ENCODE measurements around the gene STOM. TPM values are rescaled to one million over a fixed set of nuclear protein-coding genes. Genes with fewer than 3 reads are reported as not detected.

Gene STOM
- total RNA-seq, 1 experiment from 2014 or later = 22.4 TPM

GRCh38 chr9:121364886-121365285, 5.2 kb downstream of the STOM start:
- H3K4me1 ChIP-seq (ENCODE audit: control insufficient read depth in 1 of 2, insufficient read depth in 2 of 2, low read length in 2 of 2) = peaks cover 4 to 41% of the 10 kb centered on the region in 2 experiments; a peak in 3 of 4 replicates
- no peak for TF ChIP-seq EGR1 (IDR thresholded peaks at IDR 0.05; ENCODE audit: low read depth)
- no peak for TF ChIP-seq CEBPB (IDR thresholded peaks at IDR 0.05; ENCODE audit: low read depth)
- H4K20me1 ChIP-seq (ENCODE audit: insufficient read depth) = no peaks in the 10 kb centered on the region
- no peaks in the 10 kb centered on the region for H3K9me3 ChIP-seq (ENCODE audit: control insufficient read depth in 1 of 2, insufficient read depth in 1 of 2, low read depth in 1 of 2, low read length in 2 of 2)
- no peak for DNase-seq (ENCODE audit: low read depth, low spot score)
- no peak for ATAC-seq
- no peak overlapping the region for H3K4me2 ChIP-seq (ENCODE audit: low read length)
- H2AFZ ChIP-seq (ENCODE audit: low read depth, low read length, poor library complexity, severe bottlenecking) = no peak overlapping the region
- no peak overlapping the region for H3K27ac ChIP-seq (ENCODE audit: low read depth, low read length)
- no peak overlapping the region for H3K9ac ChIP-seq (ENCODE audit: low read length)
- no peaks in the 10 kb centered on the region for H3K79me2 ChIP-seq (ENCODE audit: insufficient read depth, low read length)
- H3K36me3 ChIP-seq (ENCODE audit: control insufficient read depth in 1 of 2, insufficient read depth in 2 of 2, low read length in 2 of 2) = no peaks in the 10 kb centered on the region
- RAD21 ChIA-PET (ENCODE audit: low non-redundant PET in 1 of 2, low total read pairs in 2 of 2, uncharacterized antibody in 2 of 2, unreplicated experiment in 2 of 2) = interaction anchor here in 1 of 2 experiments (0.7 kb wide), 1 partner anchor 169 kb away, joined by 3 read pairs; no protein-coding TSS in a partner anchor
- intact Hi-C loops (cut with micrococcal nuclease) = no loop called here
- no peaks in the 10 kb centered on the region for H3K9me2 ChIP-seq (ENCODE audit: insufficient read depth)
- CTCF ChIA-PET = interaction anchor here (1.6 kb wide), 1 partner anchor 44 kb away, joined by 5 read pairs; no protein-coding TSS in a partner anchor
- H3K27me3 ChIP-seq (ENCODE audit: insufficient read depth, low read length) = no peaks in the 10 kb centered on the region
- no peak overlapping the region for H3K4me3 ChIP-seq (replicated peaks in 1 of 2; ENCODE audit: low read depth in 1 of 2, low read length in 2 of 2)
- BruUV-seq (replicated peaks) = no TSS peak
- POLR2A ChIA-PET = no interaction called here

- H2AFZ ChIP-seq (ENCODE audit: low read depth, low read length, poor library complexity, severe bottlenecking) = no peak overlapping the region
- no peaks in the 10 kb centered on the region for H3K27me3 ChIP-seq (ENCODE audit: insufficient read depth, low read length)
- H3K9me3 ChIP-seq (ENCODE audit: control insufficient read depth in 1 of 2, insufficient read depth in 1 of 2, low read depth in 1 of 2, low read length in 2 of 2) = no peaks in the 10 kb centered on the region
- H3K4me3 ChIP-seq (replicated peaks in 1 of 2; ENCODE audit: low read depth in 1 of 2, low read length in 2 of 2) = no peak overlapping the region
- H3K9ac ChIP-seq (ENCODE audit: low read length) = no peak overlapping the region
- H3K79me2 ChIP-seq (ENCODE audit: insufficient read depth, low read length) = no peaks in the 10 kb centered on the region
- BruUV-seq (replicated peaks) = no TSS peak
- ChIA-PET CTCF (interaction anchor here (1.0 to 1.6 kb wide), 2 partner anchors 11 to 44 kb away, joined by 3 to 5 read pairs; no protein-coding TSS in a partner anchor), RAD21 (ENCODE audit: low non-redundant PET in 1 of 2, low total read pairs in 2 of 2, uncharacterized antibody in 2 of 2, unreplicated experiment in 2 of 2) (no interaction called here), POLR2A (no interaction called here)
- no peaks in the 10 kb centered on the region for H4K20me1 ChIP-seq (ENCODE audit: insufficient read depth)
- ATAC-seq (no peak), DNase-seq (ENCODE audit: low read depth, low spot score) (no peak)
- H3K27ac ChIP-seq (ENCODE audit: low read depth, low read length) = no peak overlapping the region
- H3K4me2 ChIP-seq (ENCODE audit: low read length) = no peak overlapping the region
- H3K36me3 ChIP-seq (ENCODE audit: control insufficient read depth in 1 of 2, insufficient read depth in 2 of 2, low read length in 2 of 2) = no peaks in the 10 kb centered on the region
- intact Hi-C loops (cut with micrococcal nuclease) = no loop called here
- peaks cover 4 to 38% of the 10 kb centered on the region in 2 experiments; a peak in 3 of 4 replicates for H3K4me1 ChIP-seq (ENCODE audit: control insufficient read depth in 1 of 2, insufficient read depth in 2 of 2, low read length in 2 of 2)
- H3K9me2 ChIP-seq (ENCODE audit: insufficient read depth) = no peaks in the 10 kb centered on the region
- no peak for TF ChIP-seq EZH2 (IDR thresholded peaks at IDR 0.05)
- no peak for TF ChIP-seq REST (IDR thresholded peaks at IDR 0.05; ENCODE audit: low read depth)
- no peak for TF ChIP-seq JUND (IDR thresholded peaks at IDR 0.05)
- no peak for TF ChIP-seq SP1 (IDR thresholded peaks at IDR 0.05; ENCODE audit: low read depth)
- TF ChIP-seq, protein P1, sequence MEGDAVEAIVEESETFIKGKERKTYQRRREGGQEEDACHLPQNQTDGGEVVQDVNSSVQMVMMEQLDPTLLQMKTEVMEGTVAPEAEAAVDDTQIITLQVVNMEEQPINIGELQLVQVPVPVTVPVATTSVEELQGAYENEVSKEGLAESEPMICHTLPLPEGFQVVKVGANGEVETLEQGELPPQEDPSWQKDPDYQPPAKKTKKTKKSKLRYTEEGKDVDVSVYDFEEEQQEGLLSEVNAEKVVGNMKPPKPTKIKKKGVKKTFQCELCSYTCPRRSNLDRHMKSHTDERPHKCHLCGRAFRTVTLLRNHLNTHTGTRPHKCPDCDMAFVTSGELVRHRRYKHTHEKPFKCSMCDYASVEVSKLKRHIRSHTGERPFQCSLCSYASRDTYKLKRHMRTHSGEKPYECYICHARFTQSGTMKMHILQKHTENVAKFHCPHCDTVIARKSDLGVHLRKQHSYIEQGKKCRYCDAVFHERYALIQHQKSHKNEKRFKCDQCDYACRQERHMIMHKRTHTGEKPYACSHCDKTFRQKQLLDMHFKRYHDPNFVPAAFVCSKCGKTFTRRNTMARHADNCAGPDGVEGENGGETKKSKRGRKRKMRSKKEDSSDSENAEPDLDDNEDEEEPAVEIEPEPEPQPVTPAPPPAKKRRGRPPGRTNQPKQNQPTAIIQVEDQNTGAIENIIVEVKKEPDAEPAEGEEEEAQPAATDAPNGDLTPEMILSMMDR (IDR thresholded peaks at IDR 0.05 in 2 of 3, conservative IDR thresholded peaks at IDR 0.05 in 1 of 3; ENCODE audit: borderline replicate concordance in 1 of 3, insufficient read depth in 1 of 3, low read depth in 2 of 3, low read length in 2 of 3) = no peak
- TF ChIP-seq, protein P2, sequence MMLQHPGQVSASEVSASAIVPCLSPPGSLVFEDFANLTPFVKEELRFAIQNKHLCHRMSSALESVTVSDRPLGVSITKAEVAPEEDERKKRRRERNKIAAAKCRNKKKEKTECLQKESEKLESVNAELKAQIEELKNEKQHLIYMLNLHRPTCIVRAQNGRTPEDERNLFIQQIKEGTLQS (IDR thresholded peaks at IDR 0.05) = no peak
- no peak for TF ChIP-seq CEBPB (IDR thresholded peaks at IDR 0.05; ENCODE audit: low read depth)
- no peak for TF ChIP-seq ZNF274 (IDR thresholded peaks at IDR 0.05; ENCODE audit: low read depth, low read length)
- no peak for TF ChIP-seq SRF (IDR thresholded peaks at IDR 0.05; ENCODE audit: low read depth)
- no peak for TF ChIP-seq SIN3A (IDR thresholded peaks at IDR 0.05; ENCODE audit: low read depth)
- no peak for TF ChIP-seq EGR1 (IDR thresholded peaks at IDR 0.05; ENCODE audit: low read depth)
- TF ChIP-seq RAD21 (IDR thresholded peaks at IDR 0.05; ENCODE audit: low read depth) = no peak
- no peak for TF ChIP-seq CBX3 (IDR thresholded peaks at IDR 0.05; ENCODE audit: low read depth)
- no peak for TF ChIP-seq POLR2A (IDR thresholded peaks at IDR 0.05; ENCODE audit: borderline replicate concordance, extremely low read depth, insufficient read depth, insufficient read length)
- no peak for TF ChIP-seq EZH2phosphoT487 (IDR thresholded peaks at IDR 0.05; ENCODE audit: borderline replicate concordance)
- no peak for TF ChIP-seq FOSL1 (IDR thresholded peaks at IDR 0.05; ENCODE audit: low read depth)
- no peak for TF ChIP-seq ZFX (IDR thresholded peaks at IDR 0.05)
- TF ChIP-seq, protein P3, sequence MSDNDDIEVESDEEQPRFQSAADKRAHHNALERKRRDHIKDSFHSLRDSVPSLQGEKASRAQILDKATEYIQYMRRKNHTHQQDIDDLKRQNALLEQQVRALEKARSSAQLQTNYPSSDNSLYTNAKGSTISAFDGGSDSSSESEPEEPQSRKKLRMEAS (IDR thresholded peaks at IDR 0.05) = no peak
Measured at GRCh38 chr9:121364077-121364476, 6.0 kb downstream of the STOM start.

Data from HCT116 (cell line).